KBM-7 (cell line): ENCODE data around the gene SMIM20.
A peak's percentile ranks its signal among the peaks of the same experiment; 100 is the strongest.

Source experiments
- DNase-seq: peaks from one replicate; pipeline ENCODE4 v3.0.0-alpha.2; 2015
- in situ Hi-C: fragments of 300-500 bp; cut with MboI; formaldehyde crosslinking; loops from 2 replicates; pipeline ENCODE4 v1.14.3; 2020; ENCODE audit warnings: low sequenced_read_pairs, low pct_unique_long_range_greater_than_20kb, mixed read lengths

The SMIM20 gene

DNA sequence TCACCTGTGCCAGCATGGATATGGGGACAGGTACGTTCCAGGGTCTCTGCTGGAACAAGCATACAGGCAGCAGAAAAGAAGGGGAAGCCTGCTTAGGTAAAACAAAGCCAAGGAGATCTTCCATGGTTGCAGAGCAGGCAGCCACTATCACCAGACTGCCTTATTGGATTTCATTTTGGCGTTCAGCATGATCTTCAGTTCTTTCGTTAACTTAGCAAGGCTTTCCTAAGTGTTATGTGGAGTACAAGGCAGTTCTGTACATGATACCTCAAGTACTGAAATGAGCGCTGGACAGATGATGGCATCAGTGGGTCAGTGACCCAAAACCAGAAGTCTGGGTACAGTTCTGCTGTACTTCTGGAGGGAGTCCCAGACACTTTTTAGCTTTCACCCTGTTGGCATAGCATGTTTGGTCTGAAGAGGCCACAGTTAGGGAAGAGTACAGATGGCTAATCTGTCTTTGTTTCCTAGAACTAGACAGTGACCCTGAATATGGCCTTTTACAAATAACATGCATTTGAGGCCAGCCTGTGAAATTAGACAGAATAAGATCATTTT is 8.9 kb downstream of the SMIM20 start:
- no peak for DNase-seq
- in situ Hi-C loops, result no loop called here

DNA sequence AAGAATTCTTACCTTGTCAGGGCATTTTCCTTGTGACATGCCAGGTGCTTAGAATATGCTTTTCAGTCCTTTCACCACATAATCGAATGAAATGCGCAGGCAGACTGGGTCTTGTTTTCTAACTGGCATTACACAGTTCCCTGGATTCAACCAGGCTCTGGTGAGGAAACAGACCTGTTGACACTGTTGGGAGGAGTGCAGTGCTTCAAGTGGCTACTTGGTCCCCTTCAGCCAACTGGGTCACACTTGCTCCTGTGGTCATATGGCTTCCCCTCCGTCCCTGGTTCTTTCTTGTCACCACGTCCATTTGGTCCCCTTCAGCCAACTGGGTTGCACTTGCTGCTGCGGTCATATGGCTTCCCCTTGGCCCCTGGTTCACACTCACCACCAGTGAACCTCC is 9.7 kb downstream of the SMIM20 start:
- in situ Hi-C loops, result no loop called here
- DNase-seq, result no peak

DNA sequence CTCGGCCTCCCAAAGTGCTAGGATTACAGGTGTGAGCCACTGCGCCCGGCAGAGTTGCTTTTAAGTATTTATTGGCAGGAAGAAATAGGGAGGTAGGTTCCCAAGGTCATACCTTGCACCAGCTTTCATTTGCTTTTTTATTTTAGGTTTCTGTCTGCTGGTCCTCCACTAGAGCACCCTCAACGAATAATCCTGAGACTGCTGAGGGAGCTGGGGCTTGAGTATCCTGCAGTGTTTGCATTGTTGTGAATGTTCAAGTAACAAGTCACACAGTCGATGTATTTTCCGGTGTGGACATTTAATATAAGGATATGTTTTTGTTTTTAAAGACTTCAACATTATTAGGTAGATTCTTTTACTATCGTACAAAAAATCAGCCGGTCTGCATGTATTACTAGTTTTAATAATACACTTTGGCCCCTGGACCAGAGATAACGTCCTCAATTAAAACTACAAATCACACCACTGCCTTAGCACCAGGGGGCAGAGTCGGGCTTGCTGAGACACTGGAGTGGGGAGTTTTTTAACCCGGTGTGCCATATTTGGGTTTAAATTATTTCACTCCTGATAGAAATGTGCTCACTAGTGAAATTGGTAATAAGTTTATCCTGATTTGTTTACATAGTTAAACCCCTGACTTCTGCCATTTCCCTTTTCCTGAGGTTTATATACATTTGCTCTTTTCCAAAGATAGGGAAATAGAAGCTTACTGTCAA is 11.6 kb downstream of the SMIM20 start:
- peak; percentile 17 for DNase-seq
- in situ Hi-C loops, result no loop called here

DNA sequence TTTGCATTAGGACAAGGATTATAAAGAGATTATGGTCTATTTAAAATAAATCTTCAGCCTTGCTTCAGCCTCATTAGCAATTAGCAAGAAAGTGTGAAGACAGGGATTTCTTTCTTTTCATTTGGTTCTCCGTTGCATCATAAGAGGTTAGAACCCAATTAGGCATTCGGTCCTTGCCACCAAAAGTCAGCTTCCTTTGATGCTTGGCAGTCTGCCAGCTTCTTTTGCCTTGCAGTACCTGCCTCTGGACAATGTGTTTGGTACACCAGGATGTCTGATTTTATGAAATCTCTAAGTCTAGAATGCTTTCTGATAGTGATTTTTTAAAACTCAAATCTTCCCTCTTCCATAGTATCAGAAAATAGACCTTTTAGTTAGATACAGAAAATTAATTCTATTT is 12.4 kb downstream of the SMIM20 start:
- no peak for DNase-seq
- in situ Hi-C loops, result no loop called here

DNA sequence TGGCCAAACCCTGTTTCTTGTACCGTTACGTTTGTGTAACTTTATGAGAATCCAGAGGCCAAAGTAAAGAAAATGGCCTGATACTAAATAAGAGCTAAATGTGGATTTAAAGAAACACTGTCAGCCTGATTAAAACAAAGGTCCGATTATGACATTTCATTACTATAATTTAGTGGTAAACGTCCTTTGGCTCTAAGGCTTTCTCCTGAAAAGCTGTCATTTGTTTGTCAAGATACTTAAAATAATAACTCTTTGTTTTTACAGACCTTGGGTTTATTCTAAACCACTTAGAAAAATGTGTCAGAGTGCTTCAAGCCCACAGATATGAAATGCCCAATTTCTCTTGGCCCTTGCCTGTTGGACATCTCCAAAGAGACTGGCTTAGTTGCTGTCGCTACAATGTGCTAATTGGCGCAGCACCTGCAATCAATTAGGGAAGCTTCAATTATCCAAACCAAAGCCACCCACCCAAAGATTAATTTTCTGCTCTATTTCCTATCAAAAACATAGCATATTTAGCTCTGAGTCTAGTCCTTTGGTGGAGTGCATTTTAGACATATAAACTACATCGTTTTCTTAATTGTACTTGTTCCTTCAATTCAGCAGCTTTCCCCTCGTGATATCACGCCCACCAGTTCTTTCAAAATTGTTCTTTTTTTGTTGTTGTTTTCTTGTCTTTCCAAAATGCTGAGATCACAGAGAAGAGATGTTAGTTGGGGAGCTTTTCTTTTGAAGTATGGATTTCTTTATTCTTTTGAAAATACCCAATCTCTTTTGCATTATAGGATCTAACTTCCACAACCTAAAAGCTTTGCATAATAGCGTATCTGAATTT is 13.6 kb downstream of the SMIM20 start:
- DNase-seq, result no peak
- in situ Hi-C loops, result no loop called here

DNA sequence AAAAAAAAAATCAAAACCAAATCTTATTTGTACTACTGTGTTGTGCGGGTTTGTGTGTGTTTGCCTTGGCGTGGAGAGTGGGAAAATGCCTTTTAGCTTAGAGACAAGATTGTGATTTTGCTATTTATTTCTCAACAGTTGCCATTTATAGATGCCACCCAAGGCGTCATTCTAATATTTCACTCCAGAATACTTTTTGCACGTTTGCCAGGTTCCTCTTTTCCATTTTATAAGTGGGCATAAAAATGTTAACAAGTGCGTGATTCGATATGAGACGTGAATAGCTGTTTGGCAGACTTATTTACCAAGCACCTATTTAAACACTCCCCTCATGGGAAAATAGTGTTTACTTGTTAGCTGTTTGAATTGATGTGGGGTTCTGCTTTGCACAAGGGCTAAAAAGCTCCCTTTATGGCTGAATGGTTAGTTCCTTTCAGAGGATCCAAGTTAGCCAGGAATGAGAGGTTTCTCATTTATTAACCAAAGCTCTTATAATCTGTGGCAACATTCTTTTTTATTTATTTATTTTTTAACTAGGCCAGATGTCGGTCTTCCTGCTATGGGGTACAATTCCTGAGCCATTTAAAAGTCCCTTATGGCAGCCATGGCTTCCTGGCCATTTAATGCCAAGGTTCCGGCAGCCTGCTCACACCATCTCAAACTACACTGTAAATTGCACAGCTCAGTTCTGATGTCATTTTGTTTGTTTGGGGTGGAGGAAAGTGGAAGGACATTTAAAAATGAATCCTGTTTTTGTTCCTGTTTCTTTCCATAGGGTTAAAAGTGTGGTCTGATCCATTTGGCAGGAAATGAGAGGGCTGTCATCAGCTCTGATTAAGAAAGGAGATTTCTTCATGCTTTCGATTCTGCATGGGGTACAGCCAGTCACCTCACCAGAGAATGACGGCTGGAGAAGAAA is 14.6 kb downstream of the SMIM20 start:
- no peak for DNase-seq
- in situ Hi-C loops, result no loop called here

DNA sequence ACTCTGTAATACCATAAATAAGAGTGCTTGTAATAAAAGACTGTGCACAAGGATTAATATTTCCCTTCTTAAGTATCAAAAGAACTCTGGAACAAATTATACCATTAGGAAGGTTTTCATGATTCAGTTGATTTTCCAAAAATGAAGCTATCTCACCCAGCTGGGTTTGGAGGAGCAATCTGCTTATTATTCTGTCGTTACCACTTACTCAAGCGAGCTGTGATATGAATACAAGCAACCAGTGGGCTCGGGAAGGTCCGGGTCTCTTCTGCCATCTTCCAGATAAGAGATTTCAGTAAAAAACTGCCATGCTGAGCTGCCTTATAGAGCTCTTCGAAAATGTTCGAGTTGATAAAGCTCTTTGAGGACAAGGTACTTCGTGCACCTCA is 15.3 kb downstream of the SMIM20 start:
- no peak for DNase-seq
- in situ Hi-C loops, result no loop called here

DNA sequence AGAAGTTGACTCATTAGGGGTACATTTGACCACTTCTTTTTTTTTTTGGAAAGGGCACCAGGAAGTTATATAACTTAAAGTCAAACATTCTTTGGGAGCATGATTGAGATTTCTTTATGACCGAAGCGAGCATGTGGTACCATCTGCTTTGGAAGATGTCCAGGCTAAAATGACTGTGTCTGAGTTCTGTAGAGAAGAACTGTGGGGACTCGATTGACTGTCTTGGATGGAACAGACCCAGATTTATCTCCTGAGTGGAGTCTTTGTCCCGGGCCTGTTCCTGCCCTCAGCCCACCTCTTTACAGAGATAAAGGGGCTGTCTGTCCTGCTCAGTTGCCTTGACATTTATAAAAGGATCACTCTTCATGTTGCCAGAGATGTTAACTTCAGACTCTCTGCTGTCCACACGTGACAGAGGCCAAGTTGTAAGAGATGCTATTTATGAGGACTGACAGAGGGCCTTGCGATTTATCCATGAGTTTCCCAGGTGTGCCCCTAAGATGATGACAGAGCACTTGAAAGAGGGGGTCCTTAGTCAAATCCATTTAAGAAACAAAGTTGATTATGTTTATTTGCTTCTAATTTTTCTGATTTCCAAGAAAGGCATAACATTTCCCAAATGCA is 16.8 kb downstream of the SMIM20 start:
- in situ Hi-C loops, result no loop called here
- no peak for DNase-seq

DNA sequence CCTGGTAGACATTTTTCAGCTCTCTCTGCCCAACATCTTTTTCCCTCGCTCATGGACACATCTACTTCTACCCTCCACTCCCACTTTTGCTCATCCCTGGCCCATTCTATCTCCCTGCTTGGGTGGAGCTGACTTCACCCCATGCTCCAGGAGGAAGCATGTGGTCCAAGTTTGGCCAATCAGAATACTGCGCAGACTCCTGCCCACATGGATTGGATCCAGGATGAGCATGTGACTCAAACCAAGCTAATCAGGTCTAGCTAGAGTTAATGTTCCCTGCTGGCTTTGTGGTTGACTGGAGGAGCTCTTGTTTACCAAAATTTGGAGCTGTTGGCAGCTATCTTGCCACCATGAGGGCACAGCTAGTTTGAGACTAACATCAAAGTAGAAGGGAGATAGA is 22.7 kb downstream of the SMIM20 start:
- in situ Hi-C loops, result no loop called here
- no peak for DNase-seq

DNA sequence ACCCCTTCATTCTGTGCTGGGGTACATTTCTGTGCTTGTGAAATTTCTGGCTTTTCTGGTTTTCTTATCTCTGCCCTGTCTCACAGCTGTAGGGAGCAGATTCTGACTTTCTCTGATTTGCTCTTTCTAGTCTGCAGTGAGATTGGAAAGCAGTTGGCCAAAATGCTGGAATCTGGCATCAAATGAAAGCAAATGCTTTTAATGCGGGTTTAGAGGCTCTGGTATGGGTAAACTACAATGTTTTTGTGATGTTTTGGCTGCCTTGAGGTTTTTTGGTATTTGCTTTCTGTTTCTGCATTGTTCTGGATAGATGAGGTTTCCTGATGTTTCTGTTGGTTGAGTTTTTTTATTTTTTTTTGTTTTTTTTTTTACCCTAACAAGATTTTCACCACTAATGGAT is 23.8 kb downstream of the SMIM20 start:
- no peak for DNase-seq
- in situ Hi-C loops, result no loop called here

DNA sequence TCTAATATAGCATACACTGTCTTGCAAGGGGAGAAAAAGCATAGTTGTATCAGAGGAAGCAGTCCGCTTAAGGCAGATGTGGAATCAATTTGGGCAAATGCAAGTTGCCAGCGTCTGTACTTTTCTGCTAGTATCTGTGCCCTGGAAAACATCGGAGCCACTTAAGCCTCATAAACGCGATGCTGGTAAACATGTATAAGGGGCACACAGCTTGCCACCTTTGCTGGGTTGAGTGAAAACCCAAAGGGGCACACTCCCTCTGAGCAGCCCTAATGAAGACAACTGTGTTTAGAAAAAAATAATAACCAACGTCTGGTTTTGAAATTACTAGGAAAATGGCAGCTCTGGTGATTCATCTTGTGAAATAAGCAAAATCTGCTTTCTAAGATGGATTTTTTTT is 24.3 kb downstream of the SMIM20 start:
- DNase-seq, result no peak
- in situ Hi-C loops, result no loop called here

DNA sequence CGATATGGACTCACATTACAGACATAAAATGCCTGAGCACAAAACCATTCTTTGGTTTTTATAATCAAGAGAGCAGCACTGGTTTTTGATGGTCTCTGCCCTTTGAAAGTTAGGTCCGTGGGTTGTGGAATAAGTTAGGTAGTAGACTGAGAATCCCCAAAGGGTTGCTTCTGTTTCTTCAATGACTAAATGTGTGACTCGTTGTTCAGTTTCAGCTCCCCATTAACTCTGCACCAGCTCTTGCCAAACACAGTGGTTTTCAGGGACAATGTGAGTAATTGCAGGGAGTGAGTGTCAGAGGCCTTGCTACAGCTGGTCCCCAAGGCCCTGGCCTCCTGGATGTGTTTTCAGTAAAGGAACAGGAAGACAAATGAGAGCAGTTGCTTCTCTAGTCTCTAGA is 24.8 kb downstream of the SMIM20 start:
- DNase-seq, result no peak
- in situ Hi-C loops, result no loop called here

DNA sequence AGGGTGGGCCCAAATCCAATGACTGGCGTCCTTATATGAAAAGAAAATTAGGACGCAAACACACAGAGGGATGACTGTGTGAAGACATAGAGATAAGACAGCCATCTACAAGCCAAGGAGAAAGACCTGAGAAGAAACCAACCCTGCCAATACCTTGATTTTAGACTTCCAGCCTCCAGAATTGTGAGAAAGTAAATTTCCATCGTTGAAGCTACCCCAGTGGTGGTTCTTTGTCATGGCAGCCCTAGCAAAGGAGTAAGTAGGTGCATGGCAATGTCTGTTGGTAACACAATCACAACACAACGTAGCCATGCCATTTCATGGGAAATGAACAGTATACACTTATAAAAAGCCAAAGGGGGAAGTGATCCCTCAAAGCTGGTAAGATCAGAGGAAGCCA is 25.3 kb downstream of the SMIM20 start:
- DNase-seq, result no peak
- in situ Hi-C loops, result no loop called here

DNA sequence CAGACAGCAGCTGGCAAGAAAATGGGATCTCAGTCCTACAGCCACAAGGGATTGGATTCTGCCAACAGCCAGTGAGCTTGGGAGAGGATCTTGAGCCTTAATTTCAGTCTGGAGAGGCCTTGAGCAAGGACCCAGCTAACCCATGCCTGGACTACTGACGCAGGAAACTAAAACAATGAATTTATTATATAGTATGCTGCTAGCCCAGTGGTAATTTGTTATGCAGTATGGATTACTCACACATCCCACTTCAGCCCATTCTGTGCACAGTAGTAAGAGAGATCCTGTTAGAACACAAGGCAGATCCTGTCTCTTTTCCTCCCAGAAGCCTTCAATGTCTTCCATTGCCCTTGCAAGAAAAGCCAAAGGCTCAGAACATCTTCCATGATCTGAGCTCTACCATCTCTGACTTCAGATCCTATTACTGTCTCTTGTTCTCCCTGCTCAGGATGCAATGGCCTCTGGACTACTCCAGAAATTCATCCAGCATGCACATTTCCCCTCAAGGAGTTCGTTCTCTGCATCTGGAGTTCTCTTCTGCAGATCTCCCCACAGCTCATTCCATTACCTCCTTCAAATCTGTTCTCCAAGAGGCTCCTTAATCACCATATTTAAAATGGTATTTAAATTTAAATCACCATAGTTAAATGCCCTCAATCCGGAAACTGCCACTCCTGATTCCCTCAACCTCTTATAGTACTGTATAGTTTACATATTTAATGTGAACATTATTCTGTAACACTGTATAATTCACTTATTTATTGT is 27.6 kb downstream of the SMIM20 start:
- in situ Hi-C loops, result no loop called here
- DNase-seq, result no peak

DNA sequence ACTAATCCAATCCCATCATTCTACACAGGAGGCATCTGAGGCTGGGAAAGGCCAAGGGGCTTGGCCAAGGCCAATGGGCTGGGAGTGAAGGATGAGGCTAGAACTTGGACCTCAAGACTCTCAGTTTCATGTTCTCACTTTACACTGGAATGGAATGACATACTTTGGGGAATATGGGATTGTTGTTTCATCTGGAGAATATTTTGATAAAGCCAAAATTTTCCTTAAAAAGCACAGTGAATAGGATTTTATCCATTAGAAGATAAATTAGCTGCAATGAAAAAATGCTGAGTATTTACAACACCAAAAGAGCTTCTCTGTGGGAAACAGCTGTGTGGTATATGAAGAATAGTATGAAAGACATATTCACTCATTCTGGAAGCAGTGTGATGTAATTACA is 29.3 kb downstream of the SMIM20 start:
- no peak for DNase-seq
- in situ Hi-C loops, result no loop called here

DNA sequence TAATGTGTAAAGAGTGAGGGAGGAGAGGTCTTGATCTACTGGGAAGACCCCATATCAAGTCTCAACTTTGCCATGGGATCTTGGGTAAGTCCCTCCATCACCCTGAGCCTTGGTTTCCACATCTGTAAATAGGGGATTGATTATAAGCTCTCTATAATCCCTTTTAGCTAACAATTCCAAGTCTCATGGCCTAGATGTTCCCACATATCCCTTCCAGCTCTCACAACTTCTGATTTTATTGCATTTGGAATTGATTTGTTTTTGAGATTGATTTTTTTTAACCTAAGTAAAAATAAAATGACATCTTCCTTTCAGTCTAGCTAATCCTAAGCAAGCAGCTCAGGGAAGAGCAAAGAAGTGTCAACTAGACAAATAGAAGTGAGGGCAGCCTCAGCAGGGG is 29.8 kb downstream of the SMIM20 start:
- no peak for DNase-seq
- in situ Hi-C loops, result no loop called here

DNA sequence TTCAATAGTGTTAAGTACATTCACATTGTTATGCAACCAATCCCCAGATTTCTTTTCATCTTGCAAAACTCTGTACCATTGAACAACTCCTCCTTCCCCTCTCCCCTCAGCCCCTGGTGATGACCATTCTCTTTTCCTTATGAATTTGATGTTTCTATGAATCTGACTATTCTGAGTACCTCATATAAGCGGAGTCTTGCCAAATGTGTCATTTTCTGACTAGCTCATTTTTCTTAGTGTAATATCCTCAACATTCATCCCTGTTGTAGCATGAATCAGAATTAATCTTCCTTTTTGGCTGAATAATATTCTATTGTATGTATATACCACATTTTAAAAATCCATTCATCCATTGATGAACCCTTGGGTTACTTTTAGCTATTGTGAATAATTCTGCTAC is 34.0 kb downstream of the SMIM20 start:
- no peak for DNase-seq
- in situ Hi-C loops, result no loop called here

DNA sequence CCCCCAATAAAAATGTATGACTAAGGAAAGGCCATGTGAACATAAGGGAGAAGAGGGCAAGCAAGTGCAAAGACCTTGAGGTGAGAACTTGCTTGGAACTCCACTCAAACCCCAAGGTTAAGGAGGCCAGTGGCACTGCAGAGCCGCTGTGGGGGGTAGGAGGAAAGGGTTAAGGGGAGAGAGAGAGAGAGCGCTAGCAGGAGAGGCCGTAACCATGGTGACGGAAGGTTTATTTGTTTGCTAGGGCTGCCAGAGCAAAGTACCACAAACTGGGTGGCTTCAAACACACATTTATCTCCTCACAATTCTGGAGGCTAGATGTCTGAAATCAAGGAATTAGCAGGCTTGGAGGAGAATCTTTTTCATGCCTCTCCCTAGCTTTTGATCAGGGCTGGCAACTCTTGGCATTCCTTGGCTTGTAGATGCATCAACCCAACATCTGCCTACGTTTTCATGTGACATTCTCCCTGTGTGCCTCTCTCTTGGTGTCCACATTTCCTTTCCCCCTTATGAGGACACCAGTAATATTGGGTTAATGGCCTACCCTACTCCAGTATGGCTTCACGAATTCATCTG is 35.2 kb downstream of the SMIM20 start:
- no peak for DNase-seq
- in situ Hi-C loops, result no loop called here
